ENCODE measurements around the gene ZNF804B.

DNA sequence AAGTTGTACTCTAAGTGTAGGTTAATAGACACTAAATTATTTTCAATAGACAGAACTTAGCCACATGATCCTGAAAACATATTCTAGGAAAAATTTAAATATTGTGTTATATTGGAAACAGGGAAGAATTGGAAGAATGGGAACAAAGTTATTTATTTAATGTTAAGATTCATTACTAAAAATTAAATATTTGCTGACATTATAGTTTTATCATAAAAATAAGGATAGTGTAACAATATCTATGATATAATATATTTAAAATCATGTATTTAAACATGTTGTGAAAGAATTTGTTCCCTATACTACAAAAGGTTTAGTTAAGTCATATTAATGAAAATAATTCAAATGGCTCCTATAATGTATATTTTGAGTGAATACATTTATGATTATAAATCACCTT lies 156.1 kb downstream of the ZNF804B start:
- TF ChIP-seq POLR2AphosphoS5 (IDR thresholded peaks at IDR 0.05) = no peak
- TF ChIP-seq POLR2A (IDR thresholded peaks at IDR 0.05) = no peak

All from sigmoid colon (tissue), 4 donors.